ENCODE data around the gene TMEM165.
"Not testable (repeated sequence)": the region's sequence is repeated elsewhere in the genome, so short reads cannot be mapped to it uniquely, and the experiment has no call there.

The TMEM165 gene, protein sequence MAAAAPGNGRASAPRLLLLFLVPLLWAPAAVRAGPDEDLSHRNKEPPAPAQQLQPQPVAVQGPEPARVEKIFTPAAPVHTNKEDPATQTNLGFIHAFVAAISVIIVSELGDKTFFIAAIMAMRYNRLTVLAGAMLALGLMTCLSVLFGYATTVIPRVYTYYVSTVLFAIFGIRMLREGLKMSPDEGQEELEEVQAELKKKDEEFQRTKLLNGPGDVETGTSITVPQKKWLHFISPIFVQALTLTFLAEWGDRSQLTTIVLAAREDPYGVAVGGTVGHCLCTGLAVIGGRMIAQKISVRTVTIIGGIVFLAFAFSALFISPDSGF

DNA sequence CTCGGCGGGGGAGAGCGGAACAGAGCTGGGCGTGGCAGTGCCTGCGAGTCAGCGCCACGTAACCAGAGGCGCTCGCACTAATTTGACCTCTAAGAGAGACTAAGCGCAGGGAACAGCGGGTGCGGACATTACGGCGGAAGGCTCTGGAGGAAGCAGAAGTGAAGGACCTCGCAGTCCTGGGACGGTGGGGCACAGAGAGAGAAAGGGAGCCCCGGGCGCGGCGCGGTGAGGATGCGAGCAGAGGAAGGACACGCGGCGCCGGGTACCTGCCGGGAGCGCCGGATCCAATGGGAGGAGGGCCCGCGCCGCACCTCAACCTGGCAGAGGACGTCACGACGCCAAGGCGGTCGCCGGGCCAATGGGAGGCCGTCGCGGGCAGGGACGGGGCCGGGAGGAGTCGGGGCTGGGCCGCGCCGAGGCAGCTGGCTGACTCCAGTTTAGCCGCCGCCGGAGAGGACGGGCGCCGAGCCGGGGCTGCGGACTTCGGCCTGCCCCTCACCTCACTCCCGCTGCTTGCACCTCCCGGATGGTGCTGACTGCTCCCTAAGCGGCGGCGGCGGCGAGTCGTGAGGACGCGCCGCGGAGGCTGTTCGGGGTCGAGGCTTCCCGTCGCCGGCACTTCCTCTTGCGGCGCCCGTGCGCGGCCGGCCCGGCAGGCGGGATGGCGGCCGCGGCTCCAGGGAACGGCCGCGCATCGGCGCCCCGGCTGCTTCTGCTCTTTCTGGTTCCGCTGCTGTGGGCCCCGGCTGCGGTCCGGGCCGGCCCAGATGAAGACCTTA lies at the start of gene TMEM165:
Gene TMEM165 (plus strand): TSS at position 429 of the 779 bp plus-strand sequence. CDS start 233 bp downstream, at position 662.
- DNase-seq, result peak; percentile 92 to 93 (median 93)

DNA sequence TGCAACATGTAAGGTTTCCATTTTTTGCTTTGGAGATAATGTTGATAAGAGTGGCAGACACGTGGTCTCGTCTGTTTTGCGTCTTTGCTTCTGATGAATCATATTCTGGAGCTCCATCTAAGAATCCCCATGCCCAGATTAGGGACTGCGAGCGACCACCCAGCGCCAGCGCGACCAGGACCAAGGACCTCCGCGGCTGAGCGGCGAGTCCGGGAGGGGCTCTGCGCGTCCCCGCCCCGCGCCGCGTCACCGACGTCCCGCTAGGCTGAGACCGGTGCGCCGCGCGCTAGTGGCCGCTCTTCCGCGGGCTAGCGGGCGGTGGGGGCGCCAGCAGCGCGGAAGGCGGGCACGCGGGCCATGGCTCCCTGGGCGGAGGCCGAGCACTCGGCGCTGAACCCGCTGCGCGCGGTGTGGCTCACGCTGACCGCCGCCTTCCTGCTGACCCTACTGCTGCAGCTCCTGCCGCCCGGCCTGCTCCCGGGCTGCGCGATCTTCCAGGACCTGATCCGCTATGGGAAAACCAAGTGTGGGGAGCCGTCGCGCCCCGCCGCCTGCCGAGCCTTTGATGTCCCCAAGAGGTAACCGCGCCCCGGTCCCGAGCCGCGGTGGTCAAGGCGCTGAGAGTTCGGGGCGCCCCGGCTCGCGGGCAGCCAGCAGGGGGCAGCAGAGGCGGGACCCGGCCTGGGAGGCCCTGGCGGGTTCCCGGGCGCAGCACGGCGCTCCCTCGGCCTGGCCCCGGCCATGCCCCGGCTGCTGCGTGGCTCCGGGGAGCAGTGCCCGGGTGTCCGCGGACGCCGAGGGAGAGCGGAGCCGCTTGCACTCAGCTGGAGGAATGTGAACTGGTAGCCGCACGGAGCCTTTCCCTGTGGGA lies 49.5 kb upstream of the TMEM165 start, which contains the start of gene SRD5A3:
Gene SRD5A3 (plus strand): TSS at position 263 of the 871 bp plus-strand sequence. CDS start 95 bp downstream, at position 358.
- peak; percentile 85 to 95 (median 94) for DNase-seq

DNA sequence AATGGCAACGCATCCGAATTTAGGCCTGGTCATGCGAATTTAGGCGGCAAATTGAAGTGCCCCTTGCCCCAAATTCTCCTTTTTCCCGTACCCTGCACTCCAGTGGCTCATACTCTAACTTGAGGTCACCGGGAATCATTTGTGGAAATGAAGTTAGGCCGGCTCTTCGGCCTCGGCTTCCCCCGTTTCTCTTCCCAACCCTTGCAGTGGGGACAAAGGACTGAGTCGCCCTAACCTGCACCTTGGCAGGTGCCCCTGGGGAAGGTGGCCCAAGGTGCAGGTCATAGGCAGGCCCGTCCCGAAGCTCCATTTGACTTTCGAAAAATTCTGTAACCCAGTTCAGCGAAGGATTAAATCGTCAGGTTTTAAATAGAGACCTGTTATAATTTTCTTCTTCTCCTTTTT lies 48.9 kb upstream of the TMEM165 start:
- no peak for DNase-seq

DNA sequence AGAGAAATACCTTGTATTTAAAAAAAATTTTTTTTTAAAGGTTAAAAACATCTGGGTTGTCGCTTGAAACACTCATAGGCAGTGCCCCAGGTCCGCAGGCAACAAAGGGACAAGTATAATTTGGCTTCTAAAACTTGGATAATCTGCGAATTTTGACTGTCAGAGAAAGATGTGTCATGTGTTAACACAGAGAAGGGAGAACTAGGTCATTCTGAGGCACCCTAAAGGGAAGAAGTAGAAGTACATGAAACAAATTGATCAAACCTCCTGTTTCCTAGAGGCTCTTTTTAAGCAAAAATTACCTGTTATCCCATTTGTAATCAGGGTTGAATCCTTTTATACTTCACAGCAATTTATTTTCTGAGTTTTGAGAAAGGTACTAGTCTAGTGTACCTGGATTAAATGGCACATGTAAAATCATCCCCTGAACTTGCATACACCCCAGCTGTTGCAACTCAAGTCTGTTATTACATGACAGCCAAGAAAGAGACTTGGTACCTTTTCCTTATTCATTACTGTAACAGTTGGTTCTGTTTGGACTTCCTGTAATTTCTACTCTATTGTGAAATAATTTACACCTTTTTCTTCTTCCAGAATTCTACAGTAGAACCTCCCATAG lies 48.0 kb upstream of the TMEM165 start:
- no peak for DNase-seq

DNA sequence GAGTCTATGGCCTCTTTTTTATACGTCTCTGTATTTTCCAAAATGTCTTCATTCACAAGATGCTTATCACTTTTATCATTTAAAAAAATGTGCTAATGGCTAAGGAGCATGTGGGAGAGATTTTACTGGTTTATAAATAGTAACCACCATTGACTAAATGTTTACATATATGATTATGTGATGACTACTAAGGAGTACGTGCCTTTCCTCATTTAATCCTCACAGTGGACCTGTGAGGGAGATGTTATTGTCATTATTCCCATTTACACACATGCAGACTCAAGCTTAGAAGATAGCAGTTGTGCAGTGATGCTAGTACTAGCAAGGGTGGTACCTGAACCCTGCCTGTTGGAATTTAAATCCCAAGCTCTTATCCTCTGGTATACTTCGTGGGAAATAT lies 47.3 kb upstream of the TMEM165 start:
- DNase-seq, result no peak

DNA sequence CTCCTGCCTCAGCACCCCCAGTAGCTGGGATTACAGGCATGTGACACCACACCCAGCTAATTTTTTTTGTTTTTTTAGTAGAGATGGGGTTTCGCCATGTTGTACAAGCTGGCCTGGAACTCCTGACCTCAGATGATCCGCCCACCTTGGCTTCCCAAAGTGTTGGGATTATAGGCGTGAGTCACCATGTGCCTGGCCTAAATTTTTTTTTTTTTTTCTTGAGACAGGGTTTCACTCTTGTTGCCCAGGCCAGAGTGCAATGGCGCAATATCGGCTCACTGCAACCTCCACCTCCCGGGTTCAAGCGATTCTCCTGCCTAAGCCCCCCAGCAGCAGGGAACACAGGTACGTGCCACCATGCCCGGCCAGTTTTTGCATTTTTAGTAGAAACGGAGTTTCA lies 44.9 kb upstream of the TMEM165 start:
- DNase-seq, result not testable (repeated sequence)

DNA sequence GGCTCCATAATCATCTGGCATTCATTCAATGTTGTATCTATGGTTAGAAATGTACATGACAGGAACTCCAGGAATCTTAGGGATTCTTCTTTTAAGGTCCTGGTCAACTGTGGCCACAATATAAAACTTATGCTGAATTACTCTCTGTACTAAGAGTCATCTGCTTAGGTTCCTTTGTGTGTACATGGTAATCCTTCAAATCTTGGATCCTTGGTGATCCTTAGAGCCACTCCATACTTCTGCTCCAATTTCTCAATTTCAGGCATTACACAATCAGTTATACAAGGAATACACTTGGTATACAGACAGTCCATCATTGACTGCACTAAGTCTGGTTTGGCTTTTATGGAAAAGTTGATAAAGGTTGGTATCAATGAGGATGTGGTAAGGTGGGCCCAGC lies 43.9 kb upstream of the TMEM165 start:
- DNase-seq, result no peak

DNA sequence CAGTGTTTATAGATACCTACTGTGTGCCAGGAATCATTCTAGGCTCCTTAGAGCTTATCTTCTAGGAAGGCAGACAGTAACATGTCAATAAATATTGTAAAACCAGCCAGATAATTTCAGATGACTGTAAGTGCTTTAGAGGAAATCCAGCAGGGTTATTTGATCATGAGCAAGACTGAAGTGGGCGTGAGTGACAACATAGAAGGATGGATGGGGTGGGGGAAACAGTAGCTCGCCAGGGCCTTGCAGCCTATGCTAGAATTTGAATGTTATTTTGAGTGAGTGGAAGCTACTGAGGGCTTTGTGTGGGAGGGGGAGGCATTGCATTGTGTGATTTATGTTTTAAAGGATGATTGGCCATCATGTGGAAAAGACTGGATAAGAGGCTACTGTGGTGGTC lies 43.0 kb upstream of the TMEM165 start:
- no peak for DNase-seq

DNA sequence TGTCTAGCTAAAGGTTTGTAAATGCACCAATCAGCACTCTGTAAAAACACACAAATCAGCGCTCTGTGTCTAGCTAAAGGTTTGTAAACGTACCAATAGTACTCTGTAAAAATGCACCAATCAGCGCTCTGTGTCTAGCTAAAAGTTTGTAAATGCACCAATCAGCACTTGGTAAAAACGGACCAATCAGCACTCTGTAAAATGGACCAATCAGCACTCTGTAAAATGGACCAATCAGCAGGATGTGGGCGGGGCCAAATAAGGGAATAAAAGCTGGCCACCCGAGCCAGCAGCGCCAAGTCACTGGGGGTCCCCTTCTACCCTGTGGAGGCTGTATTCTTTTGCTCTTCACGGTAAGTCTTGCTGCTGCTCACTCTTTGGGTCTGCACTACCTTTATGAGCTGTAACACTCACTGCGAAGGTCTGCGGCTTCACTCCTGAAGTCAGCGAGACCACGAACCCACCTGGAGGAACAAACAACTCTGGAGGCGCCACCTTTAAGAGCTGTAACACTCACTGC lies 42.5 kb upstream of the TMEM165 start:
- not testable (repeated sequence) for DNase-seq

DNA sequence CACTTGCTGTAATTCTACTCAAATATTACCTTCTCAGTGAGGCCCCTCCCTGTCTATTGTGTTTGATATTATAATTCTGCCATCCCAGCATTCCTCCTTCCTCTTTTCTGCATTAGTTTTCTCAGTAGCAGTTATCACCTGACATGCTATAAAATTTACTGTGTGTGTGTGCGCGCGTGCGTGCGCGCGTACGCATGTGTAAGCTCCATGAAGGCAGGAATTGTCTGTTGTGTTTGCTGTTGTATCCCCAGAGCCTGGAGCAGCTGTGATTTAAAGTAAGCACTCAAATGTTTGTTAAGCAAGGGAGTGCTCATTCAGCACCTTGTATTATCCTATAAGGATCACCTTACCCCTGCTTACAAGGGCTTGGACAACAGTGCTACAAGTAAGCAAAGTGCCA lies 41.1 kb upstream of the TMEM165 start:
- no peak for DNase-seq

DNA sequence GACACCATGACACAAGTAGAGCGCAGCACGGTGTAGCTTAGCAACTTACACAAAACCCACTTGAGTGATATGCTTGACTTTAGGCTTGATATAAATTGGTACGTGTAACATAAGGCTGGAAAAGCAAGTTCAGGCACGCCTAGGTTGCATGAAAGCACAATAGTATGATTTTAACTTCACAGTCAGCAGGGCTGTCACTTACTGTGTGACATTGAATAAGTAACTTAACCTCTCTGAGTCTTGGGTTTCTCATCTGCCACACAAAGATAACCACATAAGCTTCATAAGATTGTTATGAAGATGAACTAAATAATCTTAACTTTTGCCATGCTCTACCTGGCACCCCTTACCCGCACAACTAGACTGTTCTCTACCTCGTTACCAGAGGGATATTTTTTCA lies 40.2 kb upstream of the TMEM165 start:
- DNase-seq, result peak in 2 of 3 experiments; percentile 22 to 36

DNA sequence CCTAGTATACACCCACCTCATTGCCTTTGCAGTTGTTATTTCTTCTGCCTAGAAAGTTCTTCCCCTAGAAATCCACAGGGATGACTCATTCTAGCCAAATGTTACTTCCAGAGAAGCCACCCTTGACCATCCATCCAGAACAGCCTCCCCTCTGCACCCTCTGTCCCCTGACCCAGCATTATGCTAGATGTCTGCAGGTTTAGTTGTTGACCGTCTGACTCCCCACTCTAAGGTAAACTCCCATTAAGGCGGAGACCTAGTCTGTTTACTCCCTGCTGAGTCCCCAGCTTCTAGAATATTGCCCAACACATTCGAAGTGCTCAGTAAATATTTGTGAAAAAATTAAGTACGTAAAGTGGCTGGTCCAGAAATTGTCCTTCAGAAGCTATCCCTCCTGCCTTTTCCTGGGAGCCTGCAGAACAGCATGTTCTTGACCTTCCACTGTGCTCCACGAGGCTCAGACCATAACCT lies 38.7 kb upstream of the TMEM165 start:
- DNase-seq, result peak in 1 of 3 experiments; percentile 39

DNA sequence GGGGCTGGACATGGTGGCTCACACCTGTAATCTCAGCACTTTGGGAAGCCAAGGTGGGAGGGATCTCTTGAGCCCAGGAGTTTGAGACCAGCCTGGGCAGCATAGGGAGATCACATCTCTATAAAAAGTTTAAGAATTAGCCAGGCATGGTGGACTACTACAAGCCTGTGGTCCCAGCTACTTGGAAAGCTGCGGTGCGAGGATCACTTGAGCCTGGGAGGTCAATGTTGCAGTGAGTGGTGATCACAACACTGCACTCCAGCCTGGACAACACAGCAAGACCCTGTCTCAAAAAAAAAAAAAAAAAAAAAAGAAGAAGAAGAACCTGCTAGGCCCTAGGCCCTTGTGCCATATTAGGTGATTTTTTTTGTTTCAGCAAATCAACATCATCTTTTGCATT lies 37.5 kb upstream of the TMEM165 start:
- DNase-seq, result no peak

DNA sequence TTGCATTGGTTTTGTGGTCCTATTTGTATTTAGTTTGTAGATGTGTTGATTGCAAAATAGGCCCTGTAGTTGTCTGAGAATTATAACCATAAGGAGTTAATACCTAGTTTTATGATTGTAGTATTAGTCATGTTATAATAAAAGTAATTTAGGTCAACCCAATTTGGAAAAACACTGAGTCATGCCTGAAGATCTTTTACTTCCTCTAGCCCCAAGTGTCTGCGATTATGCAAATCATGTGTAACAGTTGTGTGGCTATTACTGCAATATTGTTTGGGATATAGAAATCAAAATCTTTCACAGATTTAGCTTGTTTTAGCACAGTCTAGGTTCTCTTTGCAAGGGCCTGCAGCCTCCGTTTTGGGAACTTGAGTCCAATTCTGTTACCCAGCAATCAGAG lies 37.1 kb upstream of the TMEM165 start:
- no peak for DNase-seq

DNA sequence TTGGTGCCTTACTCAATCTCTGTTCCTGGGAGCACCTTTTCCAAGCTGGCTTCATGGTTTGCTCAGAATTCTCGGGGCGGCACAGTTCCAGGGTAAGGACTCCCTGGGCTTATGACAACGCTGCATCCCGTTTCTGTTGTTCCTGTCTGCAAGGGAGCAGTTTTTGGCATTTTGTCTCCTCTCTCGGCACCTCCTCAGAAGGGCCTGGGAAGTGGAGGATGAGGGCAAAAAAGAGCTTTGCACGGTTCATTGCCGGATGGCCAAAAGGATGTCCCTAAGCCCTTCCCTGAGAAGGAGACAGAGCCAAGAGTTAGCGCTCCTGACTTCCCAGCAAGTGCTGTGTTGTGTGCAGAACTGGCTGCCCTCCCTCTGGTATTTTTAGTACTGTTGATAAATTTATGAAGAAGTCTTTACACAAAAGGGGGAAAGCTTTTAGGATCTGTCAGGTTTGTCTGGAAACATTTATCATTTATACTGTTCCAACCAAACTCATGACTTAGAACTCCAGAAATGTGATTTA lies 36.3 kb upstream of the TMEM165 start:
- no peak for DNase-seq

DNA sequence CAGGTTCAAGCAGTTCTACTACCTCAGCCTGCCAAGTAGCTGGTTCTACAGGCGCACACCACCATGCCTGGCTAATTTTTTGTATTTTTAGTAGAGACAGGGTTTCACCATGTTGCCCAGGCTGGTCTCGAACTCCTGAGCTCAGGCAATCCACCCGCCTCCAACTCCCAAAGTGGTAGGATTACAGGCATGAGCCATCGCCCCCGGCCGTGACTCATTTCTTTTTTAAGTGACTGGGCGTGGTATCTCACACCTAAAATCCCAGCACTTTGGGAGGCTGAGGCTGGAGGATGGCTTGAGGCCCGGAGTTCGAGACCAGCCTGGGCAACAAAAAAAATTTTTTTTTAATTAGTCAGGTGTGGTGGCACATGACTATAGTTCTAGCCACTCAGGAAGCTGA lies 32.8 kb upstream of the TMEM165 start:
- not testable (repeated sequence) for DNase-seq

DNA sequence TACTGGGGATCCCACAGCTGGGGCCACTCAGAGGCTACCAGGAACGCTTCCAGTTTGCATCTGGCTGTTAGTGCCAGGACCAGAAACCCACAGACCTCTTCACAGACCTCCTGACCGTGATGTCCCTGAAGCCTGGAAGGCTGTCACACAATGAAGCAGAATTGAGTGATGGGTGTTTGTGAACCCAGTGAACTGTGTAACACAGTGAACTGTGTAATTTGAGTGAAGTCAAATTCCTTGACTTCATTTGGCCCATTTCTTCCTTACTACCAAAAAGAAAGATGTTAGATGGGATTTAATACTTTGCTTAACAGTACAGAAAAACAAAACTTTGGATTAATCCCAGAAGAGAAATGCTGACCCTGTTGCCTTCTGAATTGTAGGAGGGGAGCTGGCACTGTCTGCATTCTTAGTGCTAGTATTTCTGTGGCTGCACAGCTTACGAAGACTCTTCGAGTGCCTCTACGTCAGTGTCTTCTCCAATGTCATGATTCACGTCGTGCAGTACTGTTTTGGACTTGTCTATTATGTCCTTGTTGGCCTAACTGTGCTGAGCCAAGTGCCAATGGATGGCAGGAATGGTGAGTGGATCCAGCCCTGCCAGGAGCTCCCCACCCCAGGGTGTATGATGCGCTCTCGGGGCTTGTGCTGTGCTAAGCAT lies 31.9 kb upstream of the TMEM165 start:
- no peak for DNase-seq

DNA sequence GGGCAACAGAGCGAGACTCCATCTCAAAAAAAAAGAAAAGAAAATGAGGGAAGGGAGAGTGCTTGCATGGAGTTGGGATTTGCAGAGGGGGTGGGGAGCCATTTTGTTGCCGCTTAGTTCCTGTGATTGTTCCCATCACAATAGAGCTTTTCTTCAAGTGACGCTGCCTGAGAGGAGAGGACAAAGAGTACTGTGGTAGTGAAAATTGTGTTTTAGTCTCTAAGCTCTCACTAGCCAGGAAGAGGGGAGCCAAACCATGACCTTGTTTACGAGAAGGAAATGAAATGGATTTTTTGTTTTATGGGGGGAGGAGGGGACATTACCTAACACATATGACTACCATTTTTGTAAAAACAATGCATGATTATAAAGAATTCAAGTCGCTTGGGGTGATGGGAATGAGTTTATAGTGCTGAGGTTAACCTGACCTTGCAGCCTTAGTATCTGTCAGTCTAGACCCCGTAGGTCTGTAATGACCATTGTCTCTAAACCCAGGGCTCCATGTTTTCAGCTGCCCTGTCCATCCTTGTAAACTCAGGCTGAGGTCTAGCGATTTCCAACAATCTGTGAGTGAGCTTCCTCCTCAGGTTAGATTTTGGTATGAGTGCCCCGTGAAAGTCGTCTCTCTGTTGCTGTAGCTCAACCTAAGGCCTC lies 30.9 kb upstream of the TMEM165 start:
- DNase-seq, result no peak

DNA sequence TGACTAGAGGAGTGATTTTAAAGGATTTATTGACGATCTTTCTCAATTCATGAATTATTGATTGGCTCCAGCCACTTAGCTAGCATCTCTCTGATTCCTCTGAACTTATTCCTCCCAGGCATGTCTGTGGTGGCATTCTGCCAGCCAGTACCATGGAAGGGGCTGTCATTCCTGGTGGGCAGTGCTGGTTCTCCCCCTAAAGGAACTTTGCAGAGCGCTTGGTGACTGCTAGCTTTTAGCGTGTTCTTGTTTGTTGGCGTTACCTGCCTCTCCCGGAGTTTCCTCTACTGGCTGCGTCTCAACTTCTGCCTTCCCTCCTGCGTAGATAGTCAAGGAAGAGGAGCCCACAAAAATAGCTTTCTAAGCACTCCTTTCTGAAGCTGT lies 30.4 kb upstream of the TMEM165 start:
- no peak for DNase-seq

DNA sequence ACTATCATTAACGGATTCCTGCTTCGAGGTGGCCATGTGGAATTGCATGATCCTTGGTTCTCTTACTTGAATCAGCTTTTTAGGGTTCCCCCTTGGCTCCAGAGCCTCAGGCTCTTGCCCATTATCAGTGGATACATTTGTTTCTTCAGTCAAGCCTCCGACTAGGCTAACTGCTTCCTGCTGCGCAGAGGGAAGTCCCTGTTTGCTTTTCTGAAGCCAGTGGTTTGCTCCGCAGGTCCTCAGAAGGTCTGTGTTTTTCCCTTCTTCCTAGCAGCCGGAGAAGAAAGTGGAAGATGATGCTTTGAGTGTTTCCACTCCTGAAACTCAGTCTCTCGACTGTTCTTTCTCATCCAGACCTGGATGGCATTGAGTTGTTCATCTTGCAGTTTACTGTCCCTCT lies 29.1 kb upstream of the TMEM165 start:
- no peak for DNase-seq
